GM12878 (cell line): ENCODE results near the gene DRICH1. TPM values are rescaled to one million over a fixed set of nuclear protein-coding genes. Genes with fewer than 3 reads are reported as not detected.

ENCODE experiments used
- ATAC-seq: fragments of 200-7000 bp; cut with Tn5 transposase; 3 replicates; pipeline ENCODE4 v1.9.1; 2020; ENCODE audit warnings: mild to moderate bottlenecking, moderate library complexity
- BruUV-seq: library from RNA; stranded (reverse); fragments of 400-500 nt; replicated peaks from 2 replicates; lab custom pipeline; 2021; lab: Mats Ljungman, UMichigan
- CTCF ChIA-PET: fragments of 300-600 bp; sonication (Branson Sonifier 250); formaldehyde crosslinking; extraction: SDS; loops from one replicate; lab custom pipeline; 2021; ENCODE audit warnings: inconsistent platforms; lab: Yijun Ruan, JAX
- POLR2A ChIA-PET: fragments of 350-600 bp; formaldehyde crosslinking; extraction: SDS; loops from one replicate; lab custom pipeline; 2021; ENCODE audit warnings: inconsistent platforms; lab: Charles Lee
- RAD21 ChIA-PET: fragments of 300-600 bp; sonication (Branson Sonifier 250); formaldehyde crosslinking; loops from one replicate; lab custom pipeline; 2023; ENCODE audit warnings: antibody characterized with exemption; ENCODE audit not compliant: unreplicated experiment; lab: Charles Lee
- SMC1A ChIA-PET: fragments of 300-600 bp; sonication (Branson Sonifier 250); formaldehyde crosslinking; loops from one replicate; lab custom pipeline; 2023; ENCODE audit not compliant: unreplicated experiment, uncharacterized antibody; lab: Charles Lee
- DNase-seq: peaks from one replicate; pipeline ENCODE4 v3.0.0-alpha.2; 2011; ENCODE audit warnings: low read depth, low spot score
- FAIRE-seq: peaks from 3 replicates; lab custom pipeline; 2011; peaks lifted over from hg19 to GRCh38; lab: Jason Lieb, UNC
- H2AFZ ChIP-seq: 2 replicates; pipeline ENCODE4 v1.6.0; 2011; ENCODE audit warnings: low read depth, low read length, control low read depth; ENCODE audit not compliant: control insufficient read depth
- H3K27ac ChIP-seq: 2 replicates; pipeline ENCODE4 v1.5.1; 2011; ENCODE audit warnings: control low read depth; ENCODE audit not compliant: control insufficient read depth, insufficient read depth
- H3K27me3 ChIP-seq, 2 experiments: replicated peaks in 1 of 2; 2 replicates each; pipeline versions ENCODE4 v1.6.0 to v1.6.1; 2011; ENCODE audit warnings: low read length in 1 of 2; ENCODE audit not compliant: control insufficient read depth in 2 of 2, insufficient read depth in 2 of 2
- H3K36me3 ChIP-seq, 2 experiments: 2 replicates each; pipeline ENCODE4 v1.5.1; 2011; ENCODE audit warnings: low read length in 1 of 2; ENCODE audit not compliant: control insufficient read depth in 2 of 2, insufficient read depth in 2 of 2
- H3K4me1 ChIP-seq: 2 replicates; pipeline ENCODE4 v1.6.1; 2011; ENCODE audit warnings: mild to moderate bottlenecking, low read length, moderate library complexity, mixed read lengths; ENCODE audit not compliant: control insufficient read depth, insufficient read depth
- H3K4me2 ChIP-seq: 2 replicates; pipeline ENCODE4 v1.6.0; 2011; ENCODE audit warnings: control low read depth; ENCODE audit not compliant: control insufficient read depth, insufficient read depth
- H3K4me3 ChIP-seq: fragments of 200-600 bp; sonication (generic); 2 replicates; pipeline ENCODE4 v1.5.1; 2016
- H3K79me2 ChIP-seq: 2 replicates; pipeline ENCODE4 v1.6.0; 2011; ENCODE audit warnings: low read length; ENCODE audit not compliant: control insufficient read depth, insufficient read depth
- H3K9ac ChIP-seq: 2 replicates; pipeline ENCODE4 v1.8.0; 2011; ENCODE audit warnings: low read length, control low read depth, mixed read lengths; ENCODE audit not compliant: control insufficient read depth, insufficient read depth
- H3K9me3 ChIP-seq: replicated peaks from 3 replicates; pipeline ENCODE4 v1.5.1; 2011; ENCODE audit warnings: mild to moderate bottlenecking, low read length; ENCODE audit not compliant: control insufficient read depth, insufficient read depth
- H4K20me1 ChIP-seq: 2 replicates; pipeline ENCODE4 v1.6.0; 2011; ENCODE audit not compliant: control insufficient read depth, insufficient read depth
- BACH1 ChIP-seq: fragments of 450-650 bp; IDR thresholded peaks from 2 replicates; pipeline ENCODE4 v1.6.1; 2017; ENCODE audit warnings: mild to moderate bottlenecking, borderline replicate concordance
- BMI1 ChIP-seq: fragments of 450-650 bp; IDR thresholded peaks from 2 replicates; pipeline ENCODE4 v1.6.1; 2016; ENCODE audit warnings: mild to moderate bottlenecking, moderate library complexity, borderline replicate concordance
- CBX5 ChIP-seq: sonication (generic); IDR thresholded peaks from 2 replicates; pipeline ENCODE4 v1.6.1; 2016; ENCODE audit warnings: low read depth, moderate library complexity, mild to moderate bottlenecking, inconsistent platforms
- CHD4 ChIP-seq: fragments of 200-600 bp; sonication (generic); IDR thresholded peaks from 2 replicates; pipeline ENCODE4 v1.6.1; 2016; ENCODE audit warnings: mild to moderate bottlenecking
- CTCF ChIP-seq, 3 experiments: IDR thresholded peaks in 2 of 3; conservative IDR thresholded peaks in 1 of 3; 2 replicates each; pipeline ENCODE4 v1.5.1; 2011; ENCODE audit warnings: low read depth in 3 of 3, low read length in 3 of 3, mild to moderate bottlenecking in 3 of 3, control low read depth in 2 of 3, moderate library complexity in 2 of 3, inconsistent platforms in 1 of 3, mixed read lengths in 1 of 3; ENCODE audit not compliant: control insufficient read depth in 2 of 3, insufficient read depth in 1 of 3; ENCODE audit errors: extremely low read depth in 1 of 3
- DPF2 ChIP-seq: fragments of 450-650 bp; IDR thresholded peaks from 2 replicates; pipeline ENCODE4 v1.6.1; 2017; ENCODE audit warnings: mild to moderate bottlenecking
- GATAD2B ChIP-seq: fragments of 450-650 bp; conservative IDR thresholded peaks from 2 replicates; pipeline ENCODE4 v1.6.1; 2017; ENCODE audit warnings: low read depth, mild to moderate bottlenecking, moderate library complexity
- IRF3 ChIP-seq: fragments of 450-650 bp; IDR thresholded peaks from 2 replicates; pipeline ENCODE4 v1.6.1; 2014; ENCODE audit warnings: mild to moderate bottlenecking
- MXI1 ChIP-seq: fragments of 150-350 bp; IDR thresholded peaks from 2 replicates; pipeline ENCODE4 v1.6.1; 2011; ENCODE audit warnings: low read depth, mild to moderate bottlenecking, inconsistent platforms, low read length, improper control_type of control experiment
- NFXL1 ChIP-seq: fragments of 450-650 bp; IDR thresholded peaks from 2 replicates; pipeline ENCODE4 v1.6.1; 2017; ENCODE audit warnings: antibody characterized with exemption, mild to moderate bottlenecking, borderline replicate concordance
- RELA ChIP-seq: fragments of 450-650 bp; IDR thresholded peaks from 2 replicates; pipeline ENCODE4 v1.8.0; 2014; ENCODE audit warnings: borderline replicate concordance; ENCODE audit not compliant: partially characterized antibody
- RELB ChIP-seq: fragments of 450-650 bp; IDR thresholded peaks from 2 replicates; pipeline ENCODE4 v1.6.1; 2017; ENCODE audit warnings: low read depth, mild to moderate bottlenecking, moderate library complexity
- SMARCA5 ChIP-seq: fragments of 450-650 bp; IDR thresholded peaks from 2 replicates; pipeline ENCODE4 v1.6.1; 2017; ENCODE audit warnings: mild to moderate bottlenecking
- YY1 ChIP-seq: IDR thresholded peaks from 2 replicates; pipeline ENCODE4 v1.6.1; 2011; ENCODE audit warnings: low read depth, mild to moderate bottlenecking, low read length
- ZNF274 ChIP-seq: IDR thresholded peaks from one replicate; pipeline ENCODE4 v1.8.0; 2011; ENCODE audit not compliant: insufficient read length, insufficient read depth
- ZNF622 ChIP-seq: fragments of 450-650 bp; IDR thresholded peaks from 2 replicates; pipeline ENCODE4 v1.6.1; 2017; ENCODE audit warnings: mild to moderate bottlenecking, inconsistent platforms
- WGBS: methylation state at CpG from one replicate; pipeline ENCODE4 v1.1.6; 2016; ENCODE audit warnings: low lambda C conversion rate; ENCODE audit not compliant: insufficient replicate concordance, insufficient coverage; ENCODE audit errors: missing lambda C conversion rate; 5-methylcytosine and 5-hydroxymethylcytosine counted together
- in situ Hi-C: fragments of 300-500 bp; cut with MboI; formaldehyde crosslinking; loops from 9 replicates; pipeline ENCODE4 v1.14.3; 2018; ENCODE audit warnings: mixed read lengths
- intact Hi-C: fragments of 100-400 bp; cut with micrococcal nuclease; formaldehyde crosslinking; loops from one replicate; pipeline ENCODE4 v1.14.2; 2022; ENCODE audit not compliant: unreplicated experiment
- polyA plus RNA-seq, 11 experiments: library from polyadenylated mRNA; depleted of rRNA in 4 of 11; unstranded in 6 of 11; stranded (reverse) in 5 of 11; fragments of >200 nt; fragmentation: Nextera tagmentation in 4 of 11; fragmentation: Illumina TruSeq in 1 of 11; extraction: Ambion mirVana in 4 of 11; extraction: Trizol in 1 of 11; gene quantifications; 1 replicate in 1 of 11; 2 replicates in 10 of 11; pipeline versions ENCODE4 v1.2.1 to v1.2.3, GENCODE V29; 2011 to 2016; ENCODE audit warnings: inconsistent platforms in 2 of 11, missing spikeins in 2 of 11, low read depth in 1 of 11
- total RNA-seq, 4 experiments: library from RNA; depleted of rRNA in 3 of 4; stranded (reverse); fragments of >200 nt in 3 of 4; fragmentation: Illumina TruSeq in 1 of 4; extraction: Trizol in 1 of 4; gene quantifications; 2 replicates each; pipeline versions ENCODE4 v1.2.1 to v1.2.3, GENCODE V29; 2013 to 2021

DRICH1 gene
- total and polyA plus RNA-seq, 10 of the 15 experiments (the other 5 are each of a cell fraction or from before 2014, with no cell fraction given): not detected

GRCh38 chr22:23583153-23583552 lies 49.0 kb downstream of the DRICH1 start:
- H3K4me1 ChIP-seq: no peaks in the 10 kb centered on the region
- FAIRE-seq: no peak
- peaks cover 0 to 5% of the 10 kb centered on the region in 2 experiments; a peak in 2 of 4 replicates for H3K27me3 ChIP-seq
- H3K79me2 ChIP-seq: no peaks in the 10 kb centered on the region
- TF ChIP-seq CBX5: no peak
- no peak for TF ChIP-seq RELB
- TF ChIP-seq GATAD2B: no peak
- TF ChIP-seq CHD4: no peak
- TF ChIP-seq SMARCA5: no peak
- no peak for TF ChIP-seq BMI1
- no peak for TF ChIP-seq YY1
- no peak for TF ChIP-seq RELA
- TF ChIP-seq ZNF622: no peak
- no peak for TF ChIP-seq NFXL1
- TF ChIP-seq IRF3: no peak
- TF ChIP-seq BACH1: no peak
- TF ChIP-seq DPF2: no peak
- no peak for TF ChIP-seq CTCF (IDR thresholded peaks at IDR 0.05 in 2 of 3, conservative IDR thresholded peaks at IDR 0.05 in 1 of 3; ENCODE audit: control insufficient read depth in 2 of 3, extremely low read depth in 1 of 3, insufficient read depth in 1 of 3, low read depth in 3 of 3, low read length in 3 of 3)
- TF ChIP-seq MXI1: no peak
- TF ChIP-seq ZNF274: no peak
- TF ChIP-seq, all 136 proteins: peak for 0
- Histone ChIP-seq H3K4me3 (no peak overlapping the region), H3K9ac (no peak overlapping the region), H3K4me2 (no peak overlapping the region), H3K9me3 (no peaks in the 10 kb centered on the region), H3K27ac (no peak overlapping the region), H4K20me1 (no peaks in the 10 kb centered on the region), H3K36me3 (no peaks in the 10 kb centered on the region), H2AFZ (no peak overlapping the region)
- ChIA-PET SMC1A (interaction anchor here (0.9 kb wide), 1 partner anchor 8 kb away, joined by 3 read pairs; no protein-coding TSS in a partner anchor), CTCF (no interaction called here), RAD21 (no interaction called here), POLR2A (no interaction called here)
- in situ Hi-C loops (no loop called here), intact Hi-C loops (no loop called here)
- ATAC-seq: no peak
- no TSS peak for BruUV-seq
- WGBS: 0% methylated on average over 7 of the region's 7 CpGs
- DNase-seq: no peak
